KMS-11 (cell line): ENCODE measurements around the gene ARHGEF10L.

Source experiments
- H2AFZ ChIP-seq: fragments of 200-600 bp; sonication (generic); 2 replicates; pipeline ENCODE4 v1.6.1; 2016; ENCODE audit warnings: antibody characterized with exemption, mixed run types, low read depth
- H3K27ac ChIP-seq: fragments of 200-600 bp; sonication (generic); 2 replicates; pipeline ENCODE4 v1.6.1; 2016; ENCODE audit warnings: mild to moderate bottlenecking, mixed run types
- H3K27me3 ChIP-seq: fragments of 200-600 bp; sonication (generic); 2 replicates; pipeline ENCODE4 v1.6.1; 2017; ENCODE audit warnings: mild to moderate bottlenecking, low read depth, mixed run types, moderate library complexity; ENCODE audit not compliant: insufficient read depth
- H3K36me3 ChIP-seq: fragments of 200-600 bp; sonication (generic); 2 replicates; pipeline ENCODE4 v1.6.1; 2017; ENCODE audit warnings: mild to moderate bottlenecking, mixed run types; ENCODE audit not compliant: insufficient read depth
- H3K4me1 ChIP-seq: fragments of 200-600 bp; sonication (generic); 2 replicates; pipeline ENCODE4 v1.6.1; 2016; ENCODE audit warnings: mild to moderate bottlenecking, low read depth, mixed run types; ENCODE audit not compliant: poor library complexity, severe bottlenecking
- H3K4me2 ChIP-seq: fragments of 200-600 bp; sonication (generic); 2 replicates; pipeline ENCODE4 v1.7.0; 2016; ENCODE audit warnings: mild to moderate bottlenecking, mixed run types
- H3K4me3 ChIP-seq: fragments of 200-600 bp; sonication (generic); IDR thresholded peaks from 2 replicates; pipeline ENCODE4 v1.6.1; 2017; ENCODE audit warnings: low read depth, low read length, mixed read lengths; ENCODE audit not compliant: insufficient read depth
- H3K79me2 ChIP-seq: fragments of 200-600 bp; sonication (generic); 2 replicates; pipeline ENCODE4 v1.6.1; 2016; ENCODE audit warnings: low read depth, mixed run types; ENCODE audit not compliant: insufficient read depth
- H3K9ac ChIP-seq: fragments of 200-600 bp; sonication (generic); 2 replicates; pipeline ENCODE4 v1.6.1; 2016; ENCODE audit warnings: mild to moderate bottlenecking, mixed run types
- H4K20me1 ChIP-seq: fragments of 200-600 bp; sonication (generic); 2 replicates; pipeline ENCODE4 v1.6.1; 2016; ENCODE audit warnings: mild to moderate bottlenecking, mixed run types; ENCODE audit not compliant: insufficient read depth
- CTCF ChIP-seq: fragments of 200-600 bp; sonication (generic); conservative IDR thresholded peaks from 2 replicates; pipeline ENCODE4 v1.6.1; 2017; ENCODE audit warnings: low read depth, mild to moderate bottlenecking, antibody characterized with exemption, low read length, moderate library complexity, mixed read lengths

ARHGEF10L gene

GRCh38 chr1:17655922-17656321 lies 116.4 kb downstream of the ARHGEF10L start:
- no peak for TF ChIP-seq CTCF
- Histone ChIP-seq H3K4me1 (no peaks in the 10 kb centered on the region), H3K27ac (no peak overlapping the region), H3K79me2 (no peaks in the 10 kb centered on the region), H3K27me3 (peaks cover 3% of the 10 kb centered on the region; the same call in 1 of the 2 replicates), H4K20me1 (no peaks in the 10 kb centered on the region), H3K4me2 (no peak overlapping the region), H3K9ac (no peak overlapping the region), H3K36me3 (no peaks in the 10 kb centered on the region), H2AFZ (no peak overlapping the region), H3K4me3 (no peak overlapping the region)

GRCh38 chr1:17657436-17657835 lies 117.9 kb downstream of the ARHGEF10L start:
- Histone ChIP-seq H3K27me3 (peaks cover 3% of the 10 kb centered on the region; the same call in 1 of the 2 replicates), H3K79me2 (no peaks in the 10 kb centered on the region), H3K36me3 (no peaks in the 10 kb centered on the region), H3K9ac (no peak overlapping the region), H3K4me2 (no peak overlapping the region), H3K4me1 (no peaks in the 10 kb centered on the region), H3K27ac (no peak overlapping the region), H3K4me3 (no peak overlapping the region), H4K20me1 (no peaks in the 10 kb centered on the region), H2AFZ (no peak overlapping the region)
- no peak for TF ChIP-seq CTCF

- H3K27me3 ChIP-seq, result peaks cover 2% of the 10 kb centered on the region; the same call in 1 of the 2 replicates
- H3K9ac ChIP-seq, result no peak overlapping the region
- no peak overlapping the region for H2AFZ ChIP-seq
- no peak overlapping the region for H3K4me2 ChIP-seq
- H4K20me1 ChIP-seq, result no peaks in the 10 kb centered on the region
- no peaks in the 10 kb centered on the region for H3K79me2 ChIP-seq
- no peak overlapping the region for H3K4me3 ChIP-seq
- H3K27ac ChIP-seq, result no peak overlapping the region
- no peaks in the 10 kb centered on the region for H3K4me1 ChIP-seq
- no peaks in the 10 kb centered on the region for H3K36me3 ChIP-seq
- TF ChIP-seq CTCF, result no peak
Measured at GRCh38 chr1:17658837-17659236, 119.3 kb downstream of the ARHGEF10L start.

- Histone ChIP-seq H3K27ac (no peak overlapping the region), H3K4me3 (no peak overlapping the region), H3K9ac (no peak overlapping the region), H2AFZ (no peak overlapping the region), H3K4me1 (no peaks in the 10 kb centered on the region), H3K79me2 (no peaks in the 10 kb centered on the region), H3K36me3 (no peaks in the 10 kb centered on the region), H3K4me2 (no peak overlapping the region), H3K27me3 (no peaks in the 10 kb centered on the region; the same call in 1 of the 2 replicates), H4K20me1 (no peaks in the 10 kb centered on the region)
- peak; percentile 91 for TF ChIP-seq CTCF
Measured at GRCh38 chr1:17661546-17662157, 122.2 kb downstream of the ARHGEF10L start.
